ENCODE data around the gene DAP.

Gene DAP

DNA sequence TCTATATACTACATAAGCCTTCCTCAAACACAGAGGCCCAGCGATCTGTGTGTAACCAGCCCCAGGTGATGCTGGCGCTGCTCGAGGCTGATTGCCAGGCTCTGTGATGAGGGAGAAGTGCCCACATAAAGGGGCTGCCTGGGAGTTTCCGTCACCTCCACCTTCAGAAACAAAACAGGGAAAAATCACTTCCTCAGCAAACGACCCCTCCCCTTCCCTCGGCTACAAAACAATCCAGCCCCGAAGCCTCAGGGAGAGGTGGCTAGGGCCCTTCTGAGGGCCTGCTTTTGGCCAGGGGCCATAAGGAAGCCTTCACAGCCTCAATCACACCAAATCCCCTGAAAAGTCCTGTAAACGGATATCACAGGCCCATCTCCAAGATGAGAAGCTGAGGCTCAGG is 51.1 kb downstream of the DAP start:
- no peak for DNase-seq (ENCODE audit: low read depth in 3 of 3)

DNA sequence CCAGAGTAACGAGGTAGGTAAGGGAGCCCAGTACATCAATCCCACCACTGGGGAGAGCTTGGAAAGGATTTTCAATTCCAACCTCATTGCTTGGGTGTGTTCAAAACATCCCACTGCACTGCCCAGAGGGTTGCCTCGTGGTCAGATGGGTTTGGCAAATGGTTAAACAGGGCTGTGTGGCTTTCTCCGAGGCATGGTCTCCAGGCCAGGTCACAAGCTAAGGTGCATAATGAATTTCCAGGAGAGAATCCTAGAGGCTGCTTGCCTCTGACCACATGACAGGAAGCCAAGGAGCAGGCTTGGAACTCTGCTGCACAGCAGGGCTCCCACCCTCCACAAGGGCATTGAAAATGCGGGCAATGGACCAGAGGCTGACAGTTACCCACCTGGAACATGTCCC is 51.6 kb downstream of the DAP start:
- no peak for DNase-seq (ENCODE audit: low read depth in 3 of 3)

DNA sequence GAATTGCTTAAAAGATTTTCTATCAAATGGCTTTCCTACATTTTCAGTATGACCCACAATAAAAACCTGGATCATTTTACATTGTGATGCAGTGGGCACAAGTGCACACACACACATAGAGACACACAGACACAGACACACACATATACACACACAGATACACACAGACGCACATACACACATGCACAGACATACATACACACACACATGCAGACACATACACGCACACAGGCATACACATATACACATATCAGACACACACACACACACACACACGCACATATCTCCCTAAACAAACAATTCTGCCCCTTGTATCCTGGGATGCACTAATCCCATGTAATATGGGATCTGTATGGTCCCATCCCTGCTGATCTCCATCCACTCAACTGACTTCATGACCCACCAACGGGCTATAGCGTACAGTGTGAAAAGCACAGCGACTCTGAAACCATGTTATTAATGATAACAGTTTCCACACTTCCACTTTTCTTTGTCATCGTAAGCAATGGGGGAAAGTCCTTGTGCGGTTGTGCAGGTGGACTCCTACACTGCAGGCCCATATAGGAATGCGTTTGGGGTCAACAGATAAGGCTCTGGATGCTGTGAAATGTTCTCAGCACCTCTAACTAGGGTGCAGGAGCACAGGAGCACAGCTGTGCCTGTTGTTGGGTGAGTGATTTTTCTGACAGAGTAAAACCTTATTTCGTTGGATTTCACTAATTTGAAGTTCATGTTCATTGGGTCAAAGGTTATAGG is 52.7 kb downstream of the DAP start:
- no peak for DNase-seq (ENCODE audit: low read depth in 3 of 3)

DNA sequence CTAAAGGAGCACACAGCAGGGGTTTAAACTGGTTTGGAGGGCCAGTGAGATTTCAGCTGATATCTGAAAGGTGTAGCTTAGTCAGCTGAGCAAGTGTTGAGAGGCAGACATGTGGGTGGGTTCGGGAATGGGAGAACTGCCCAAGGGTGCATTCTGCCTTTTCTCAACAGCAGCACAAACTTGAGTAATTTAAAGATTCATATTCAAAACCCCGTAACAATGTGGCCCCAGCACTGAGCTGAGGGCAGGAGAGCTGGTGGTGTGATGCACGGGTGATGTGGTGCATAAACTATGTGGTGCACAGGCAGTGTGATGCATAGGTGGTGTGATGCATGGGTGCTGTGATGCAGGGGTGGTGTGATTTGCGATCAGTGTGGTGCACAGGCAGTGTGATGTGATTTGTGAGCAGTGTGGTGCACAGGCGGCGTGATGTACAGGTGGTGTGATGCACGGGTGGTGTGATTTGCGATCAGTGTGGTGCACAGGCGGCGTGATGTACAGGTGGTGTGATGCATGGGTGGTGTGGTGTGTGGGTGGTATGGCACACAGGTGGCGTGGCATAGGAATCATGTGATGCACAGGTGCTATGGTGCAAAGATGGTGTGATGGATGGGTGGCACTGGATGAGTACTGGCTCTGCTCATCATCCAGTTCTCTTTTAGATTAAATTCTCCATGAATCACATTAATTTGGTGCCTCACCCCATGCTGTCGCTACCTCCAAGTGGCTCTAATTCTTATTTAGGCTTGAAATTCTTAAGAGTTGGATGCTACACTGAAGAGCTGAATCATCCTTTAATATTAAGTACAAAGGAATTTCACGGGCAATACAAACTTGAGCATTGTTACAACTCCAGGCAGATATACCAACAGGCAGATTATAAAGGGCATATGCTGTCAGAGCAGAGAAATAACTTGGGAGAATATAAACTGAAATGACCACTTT is 53.6 kb downstream of the DAP start:
- DNase-seq (ENCODE audit: low read depth in 3 of 3): no peak

DNA sequence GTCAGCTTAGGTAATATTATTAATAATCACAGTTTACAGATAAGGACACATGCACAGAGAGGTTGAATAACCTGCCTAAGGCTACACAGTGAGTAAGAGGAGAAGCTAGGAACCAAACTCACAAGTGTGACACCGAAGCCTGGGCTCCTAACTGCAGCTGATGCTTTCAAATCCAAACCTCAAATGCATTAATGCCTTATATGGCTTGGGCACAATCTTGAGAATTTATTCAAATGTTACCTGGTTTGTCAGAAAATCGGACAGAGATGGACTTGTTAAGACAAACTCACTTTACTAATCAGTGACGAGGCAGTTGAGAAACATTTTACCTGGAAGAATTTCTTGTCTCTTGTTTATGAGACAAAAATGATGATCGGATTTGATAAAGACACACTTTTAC is 54.7 kb downstream of the DAP start:
- DNase-seq (ENCODE audit: low read depth in 3 of 3): no peak

DNA sequence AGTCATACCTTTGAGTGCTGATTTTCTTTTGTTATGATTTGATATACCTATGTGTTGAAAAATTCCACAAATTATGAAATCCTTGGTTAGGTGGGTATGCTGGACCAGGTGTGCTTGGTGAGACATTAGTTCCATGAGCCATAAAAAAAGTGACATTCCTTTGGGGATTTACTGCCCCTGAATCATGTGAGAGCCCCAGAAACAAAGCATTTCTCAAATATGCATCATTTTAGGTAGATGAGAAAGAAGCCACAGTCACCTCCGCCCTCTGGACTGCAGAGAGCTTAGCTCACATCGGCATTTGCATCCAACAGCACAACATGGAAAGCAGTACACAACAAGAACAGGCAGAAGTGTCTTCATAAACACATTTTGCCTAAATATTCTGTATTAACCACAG is 55.3 kb downstream of the DAP start:
- no peak for DNase-seq (ENCODE audit: low read depth in 3 of 3)

DNA sequence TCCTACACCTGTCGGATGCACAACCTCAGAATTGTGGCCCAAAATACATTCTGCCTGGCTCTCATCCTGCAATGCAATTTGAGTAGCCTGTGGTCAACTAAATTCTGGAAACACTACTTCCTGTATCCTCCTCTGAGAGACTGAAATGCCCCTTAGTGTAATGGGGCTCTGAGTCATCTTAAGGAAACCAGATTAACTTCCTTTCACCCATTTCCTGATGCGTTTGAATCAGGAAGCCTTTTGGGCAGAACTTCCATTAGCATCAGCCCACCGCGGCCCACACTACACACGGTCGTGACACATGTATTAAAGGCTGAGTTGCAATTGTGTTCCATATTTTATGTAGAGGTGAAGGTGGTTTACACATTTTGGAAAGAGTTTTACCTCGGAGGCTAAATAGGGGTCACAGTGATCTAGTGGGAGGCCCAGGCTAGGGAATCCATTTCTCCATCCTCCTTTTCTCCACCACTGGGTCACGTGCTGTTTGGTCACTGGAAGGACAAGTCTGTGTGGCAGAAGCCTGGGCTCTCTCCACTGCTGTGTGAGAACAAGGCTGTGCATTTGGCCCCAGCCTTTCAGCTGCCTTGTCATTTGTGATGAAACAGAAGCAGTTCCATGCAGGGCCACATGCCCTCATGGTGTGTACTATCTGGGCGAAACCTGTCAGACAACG is 55.9 kb downstream of the DAP start:
- no peak for DNase-seq (ENCODE audit: low read depth in 3 of 3)

DNA sequence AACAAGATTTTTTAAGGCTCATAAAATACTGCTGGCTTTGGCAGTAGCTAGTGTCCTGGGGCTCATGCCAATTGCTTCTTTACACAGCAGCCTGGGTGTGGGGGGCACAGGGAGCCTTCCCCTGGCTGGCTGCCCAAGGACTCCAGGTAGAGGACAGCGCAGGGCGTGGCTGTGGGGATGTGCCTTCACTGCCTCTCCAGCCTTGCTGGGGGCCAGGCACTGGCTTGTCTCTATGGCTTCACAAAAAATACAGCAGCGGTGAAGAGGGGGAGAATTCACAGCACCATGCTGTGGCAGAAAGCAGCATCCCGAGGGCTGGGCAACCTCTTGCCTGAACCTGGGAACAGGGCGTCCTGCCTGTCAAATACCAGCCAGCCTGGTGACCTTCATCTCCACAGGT is 57.4 kb downstream of the DAP start:
- no peak for DNase-seq (ENCODE audit: low read depth in 3 of 3)

DNA sequence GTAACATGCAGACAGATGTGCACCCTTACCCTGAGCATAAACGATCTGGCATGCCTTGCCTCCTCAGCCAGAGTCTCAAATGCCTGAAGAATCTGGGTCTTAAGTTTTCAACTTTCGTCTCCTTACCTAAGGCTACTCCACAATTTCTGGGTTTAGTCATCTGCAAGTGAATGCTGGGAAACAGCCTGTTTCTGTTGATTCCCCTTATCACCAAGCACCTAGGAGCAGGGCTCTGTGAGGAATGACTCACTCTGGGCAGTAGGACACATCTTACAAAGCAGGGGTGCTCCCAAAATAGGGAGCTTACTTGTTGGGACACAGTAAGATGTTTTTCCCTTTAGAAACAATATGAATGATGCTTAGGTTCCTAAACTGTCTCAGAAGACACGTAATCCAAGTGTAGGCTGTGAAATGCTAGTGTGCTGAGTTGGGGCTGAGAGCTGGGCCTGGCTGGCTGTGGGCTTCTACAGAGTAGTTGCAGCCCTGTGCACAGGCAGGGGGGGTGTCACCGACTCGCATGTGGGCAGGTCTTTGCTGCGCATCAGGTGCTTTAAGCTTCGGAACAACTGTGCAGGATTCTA is 58.0 kb downstream of the DAP start:
- DNase-seq (ENCODE audit: low read depth in 3 of 3): no peak

DNA sequence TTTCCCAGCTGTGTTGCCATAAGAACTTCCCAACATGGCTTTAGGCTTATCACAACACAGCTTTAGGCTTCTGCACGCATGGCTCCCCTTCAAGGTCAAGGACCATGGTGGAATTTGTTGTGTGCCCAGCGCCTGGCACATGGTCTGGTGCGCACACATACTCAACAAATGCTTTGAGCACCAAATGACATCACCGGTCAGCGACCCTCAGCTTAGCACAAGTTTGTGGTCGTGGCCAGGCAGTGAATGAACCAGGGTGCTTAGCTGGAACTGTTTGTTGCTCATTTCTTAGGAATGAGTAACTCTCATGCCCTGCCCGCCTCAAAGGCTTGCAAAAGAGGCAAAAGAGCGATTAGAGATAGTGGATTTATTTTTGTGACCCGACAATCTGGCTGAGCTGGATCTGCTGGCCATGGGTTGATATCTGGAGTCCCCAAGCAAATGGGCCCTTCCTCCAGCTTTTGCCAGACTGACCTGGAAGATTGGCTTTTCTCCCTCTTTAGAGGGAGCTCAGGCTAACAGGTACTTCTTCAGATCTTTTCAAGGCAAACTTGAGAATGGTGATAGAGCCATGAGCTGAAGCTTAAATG is 58.9 kb downstream of the DAP start:
- DNase-seq (ENCODE audit: low read depth in 3 of 3): no peak

DNA sequence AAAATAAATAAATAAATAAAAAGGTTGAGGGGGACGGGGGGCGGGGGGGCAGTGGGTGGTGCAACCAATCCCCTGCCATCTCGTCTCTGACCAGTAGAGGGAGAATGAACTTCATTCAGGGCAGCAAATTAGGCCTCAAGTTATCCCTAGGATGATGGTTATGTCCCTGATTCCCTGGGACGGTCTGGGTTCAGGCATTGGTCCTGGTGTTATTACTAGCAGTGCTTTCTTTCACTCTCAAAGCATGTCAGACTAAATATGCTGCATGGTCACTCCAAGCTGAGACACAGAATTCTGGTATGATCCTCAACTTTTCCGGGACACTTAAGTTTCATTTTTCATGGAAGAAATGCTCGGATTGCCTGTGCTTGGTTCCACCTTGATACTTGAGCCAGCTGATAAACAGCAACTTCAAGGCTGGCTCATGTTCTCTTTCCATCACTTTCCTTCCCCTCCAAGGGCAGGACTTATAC is 59.4 kb downstream of the DAP start:
- no peak for DNase-seq (ENCODE audit: low read depth in 3 of 3)

DNA sequence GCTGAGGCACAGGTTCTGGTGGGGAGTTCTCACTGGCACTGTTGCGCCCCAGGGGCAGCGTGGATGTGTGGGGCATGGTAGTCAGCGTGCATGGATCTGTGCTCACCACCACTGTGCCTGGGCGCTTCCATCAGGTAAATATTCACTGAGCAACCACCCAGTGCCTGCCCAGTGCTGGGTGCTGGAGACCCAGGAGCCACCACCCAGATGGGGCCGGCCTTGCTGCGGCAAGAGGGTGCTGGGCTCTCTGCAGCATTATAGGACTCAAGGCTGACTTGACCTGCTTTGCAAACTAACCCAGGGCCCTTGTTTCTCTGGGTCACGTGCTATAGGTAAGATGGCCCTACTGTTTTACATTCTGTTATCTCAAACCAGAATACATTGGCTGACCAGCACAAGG is 60.5 kb downstream of the DAP start:
- no peak for DNase-seq (ENCODE audit: low read depth in 3 of 3)

DNA sequence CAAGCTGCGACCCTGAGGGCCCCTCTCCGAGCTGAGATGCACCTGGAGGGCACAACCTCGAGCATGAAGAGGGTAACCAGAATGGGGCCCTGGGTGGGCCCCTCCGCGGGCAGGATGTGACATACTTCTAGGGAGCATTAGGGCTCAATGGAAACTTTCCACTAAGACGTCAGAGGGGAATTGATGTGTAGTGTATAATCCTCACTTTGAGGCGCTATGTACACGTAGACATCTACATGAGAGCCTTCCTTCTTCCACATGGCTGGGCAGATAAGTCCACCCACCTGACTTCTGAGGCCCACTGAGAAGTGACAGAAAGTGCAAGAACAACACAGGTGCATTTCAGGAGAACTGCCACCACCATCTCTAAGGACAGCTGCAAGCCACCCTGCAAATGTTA is 61.0 kb downstream of the DAP start:
- no peak for DNase-seq (ENCODE audit: low read depth in 3 of 3)

DNA sequence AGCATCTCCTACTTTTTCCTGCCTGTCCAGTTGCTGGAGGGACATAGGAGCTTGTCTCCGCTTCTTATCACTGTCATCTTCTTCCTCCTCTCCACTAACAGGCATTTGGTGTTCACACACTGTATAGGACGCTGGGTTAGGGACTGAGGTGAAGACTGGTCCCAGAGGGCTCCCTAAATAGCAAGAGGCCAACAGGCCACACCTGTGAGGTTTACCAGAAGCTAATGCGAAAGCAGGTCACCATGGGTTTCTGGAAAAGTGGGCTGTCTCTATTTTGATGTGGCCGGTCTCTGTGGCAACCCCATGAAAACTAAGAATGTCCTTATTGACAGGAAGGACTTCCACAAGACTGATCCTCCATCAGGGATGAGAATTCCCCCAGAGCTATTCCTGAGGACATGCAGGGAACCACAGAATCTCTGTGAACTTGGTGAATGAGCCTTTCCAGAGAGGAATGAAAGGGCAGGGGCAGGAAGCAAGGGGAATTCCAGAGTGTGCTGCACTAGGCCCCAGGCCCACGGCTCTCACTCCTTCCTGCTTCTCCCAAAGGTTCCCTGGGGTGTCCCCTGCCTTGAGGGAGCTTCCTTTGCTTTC is 61.7 kb downstream of the DAP start:
- DNase-seq (ENCODE audit: low read depth in 3 of 3): no peak

DNA sequence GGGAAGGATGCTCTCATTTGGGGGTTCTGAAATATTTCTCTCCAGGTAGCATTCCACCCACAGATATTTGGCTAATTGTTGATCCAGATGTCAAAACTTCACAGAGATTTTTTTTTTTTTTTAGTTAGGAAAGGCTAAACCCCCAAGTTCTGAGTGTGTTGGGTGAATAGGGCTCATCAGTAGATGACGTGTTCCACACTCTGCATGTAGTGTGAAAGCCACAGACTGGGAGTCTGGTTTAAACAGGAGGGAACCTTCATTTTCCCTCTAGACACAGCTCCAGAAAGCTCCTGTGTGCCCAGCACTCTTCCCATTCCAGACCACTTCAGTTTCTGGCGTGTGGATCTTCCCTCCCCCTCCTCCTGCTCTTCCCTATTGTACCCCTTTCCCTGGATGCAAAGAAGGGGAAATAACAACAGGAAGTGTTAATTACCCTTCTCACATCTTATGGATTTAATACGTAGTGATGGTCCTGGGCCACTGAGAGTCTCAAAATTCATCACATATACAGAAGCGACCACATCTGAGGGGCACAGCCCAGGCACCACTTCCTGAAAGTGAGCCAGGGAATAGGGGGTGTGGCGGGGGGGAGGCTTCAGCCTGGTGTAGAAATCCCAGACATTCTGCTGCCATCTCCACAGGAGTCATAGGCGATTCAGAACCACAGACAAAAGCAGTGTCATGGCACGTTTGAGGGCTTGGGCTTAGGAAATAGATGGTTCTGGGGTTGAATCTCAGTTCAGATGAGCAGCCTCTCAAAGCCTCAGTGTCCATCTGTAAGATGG is 65.1 kb downstream of the DAP start:
- no peak for DNase-seq (ENCODE audit: low read depth in 3 of 3)

DNA sequence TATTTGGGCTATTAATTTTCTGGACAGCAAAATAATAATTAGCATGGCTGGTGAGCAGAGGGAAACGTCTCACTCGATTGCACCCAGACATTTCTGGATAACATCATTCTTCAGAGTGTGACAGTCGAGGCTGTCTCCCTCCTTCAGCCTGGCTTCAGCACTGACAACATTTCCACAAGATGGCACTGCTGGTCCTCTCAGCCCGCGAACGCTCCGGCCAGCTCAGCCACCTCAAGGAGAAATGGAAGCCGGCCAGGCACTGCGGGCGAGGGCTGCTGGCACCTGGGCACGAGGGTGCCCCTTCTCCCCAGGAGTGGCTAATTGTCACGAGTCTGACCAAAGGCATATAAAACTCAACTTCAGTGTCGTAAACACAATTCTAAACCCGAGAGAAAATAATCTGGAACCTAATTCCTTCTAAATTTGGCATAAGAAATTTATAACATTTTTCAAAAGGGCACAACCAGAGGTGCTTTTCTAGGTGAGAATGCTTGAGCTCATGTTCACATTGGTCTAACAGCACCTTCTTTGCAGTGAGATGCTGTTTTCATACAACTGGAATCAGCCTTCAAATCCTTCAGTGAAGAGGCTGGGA is 65.9 kb downstream of the DAP start:
- no peak for DNase-seq (ENCODE audit: low read depth in 3 of 3)

DNA sequence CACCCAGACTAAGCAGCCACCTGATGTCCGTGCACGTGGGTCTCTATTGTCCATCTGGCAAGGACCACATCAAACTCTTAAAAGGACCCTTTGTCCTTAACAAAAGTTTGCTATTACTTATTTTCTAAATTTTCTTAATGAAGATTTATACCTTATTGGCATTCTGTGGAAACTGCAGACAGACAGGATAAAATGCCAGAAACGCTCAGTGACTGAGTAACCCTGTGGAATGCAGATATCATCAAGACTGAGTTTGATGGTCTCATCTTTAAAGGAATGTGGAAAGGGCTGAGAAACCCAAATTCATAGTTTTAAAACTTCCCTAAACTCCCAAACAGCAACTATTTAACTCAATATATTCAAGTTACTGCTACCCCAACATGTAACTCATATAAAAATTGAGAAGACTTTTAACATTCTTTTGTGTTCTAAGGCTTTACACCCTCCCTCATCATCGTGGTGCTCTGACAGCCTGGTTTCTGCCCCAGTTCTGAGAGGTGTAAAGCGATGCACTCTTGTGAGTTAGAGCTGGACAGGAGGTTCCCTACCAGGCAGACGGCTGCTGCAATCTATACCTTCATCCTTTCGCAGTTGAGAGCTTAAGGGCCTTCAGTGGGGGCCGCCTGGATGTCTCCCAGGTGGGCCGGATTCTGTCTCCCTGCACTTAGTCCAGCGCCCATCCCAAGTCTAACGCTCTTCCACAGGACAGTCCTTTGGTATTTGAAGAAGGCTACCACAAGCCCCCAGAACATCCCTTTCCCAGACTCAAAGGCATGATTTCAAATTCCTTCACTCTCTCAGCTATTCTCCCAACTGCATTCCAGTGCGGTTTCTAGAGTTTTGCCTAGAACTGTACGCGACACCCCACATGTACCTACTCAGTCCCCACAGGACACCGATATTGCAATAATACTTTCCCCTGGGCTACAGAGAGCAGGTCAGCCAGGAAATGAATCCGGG is 68.9 kb downstream of the DAP start:
- no peak for DNase-seq (ENCODE audit: low read depth in 3 of 3)

DNA sequence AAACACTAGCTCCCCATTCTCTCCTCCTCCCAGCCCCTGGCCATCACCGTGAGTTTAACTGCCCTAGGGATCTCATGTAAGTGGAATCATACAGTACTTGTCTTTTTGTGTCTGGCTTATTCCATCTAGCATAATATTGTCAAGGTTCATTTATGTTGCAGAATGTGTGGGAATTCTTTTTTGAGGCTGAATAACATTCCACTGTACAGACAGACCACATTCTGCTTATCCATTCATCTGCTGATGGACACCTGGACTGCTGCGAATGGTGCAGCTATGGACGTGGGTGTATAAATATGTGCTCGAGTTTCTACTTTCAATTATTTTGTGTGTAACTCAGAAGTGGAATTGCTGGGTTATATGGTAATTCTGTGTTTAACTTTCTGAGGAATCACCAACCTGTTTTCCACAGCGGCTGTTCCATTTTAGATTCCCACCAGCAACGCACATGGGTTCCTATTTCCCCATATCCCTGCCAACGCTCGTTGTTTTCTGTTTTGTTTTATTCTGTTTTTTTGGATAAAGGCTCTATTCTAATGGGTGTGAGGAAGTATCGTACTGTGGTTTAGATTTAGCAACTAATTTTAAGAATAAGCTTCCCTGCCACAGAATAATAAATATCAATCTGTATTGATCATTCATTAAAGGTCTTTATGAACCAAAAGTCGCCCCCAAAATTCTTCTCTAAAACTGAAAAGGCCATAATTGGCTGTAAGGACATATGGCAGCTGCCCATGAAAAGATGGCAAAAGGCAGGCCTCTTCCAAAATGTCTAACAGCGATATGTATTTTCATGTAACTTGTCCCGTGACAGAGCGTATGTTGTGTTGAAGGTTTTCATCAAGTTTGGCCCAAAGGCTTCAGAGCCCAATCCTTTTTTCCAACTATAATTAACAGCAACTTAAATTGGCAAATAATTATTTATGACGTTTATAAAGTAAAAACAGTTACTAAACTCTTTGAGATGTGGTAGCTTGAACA is 70.3 kb downstream of the DAP start:
- DNase-seq (ENCODE audit: low read depth in 3 of 3): no peak

Measured in stimulated activated CD4-positive, alpha-beta T cell treated with anti-CD3 and anti-CD28 coated beads, TNF-alpha, amount 100 ng/mL, for 24 hours (primary cell).